HPDE6-E6E7 (cell line): Measurements from ENCODE around the gene TAF9B.
"Not testable (repeated sequence)": the region's sequence is repeated elsewhere in the genome, so short reads cannot be mapped to it uniquely, and the experiment has no call there.

Experiments used
- DNase-seq: peaks from one replicate; pipeline ENCODE4 v3.0.0; 2011; ENCODE audit warnings: missing footprints; ENCODE audit errors: extremely low spot score

Gene TAF9B

GRCh38 chrX:78116365-78116764 is 23.1 kb downstream of the TAF9B start:
- no peak for DNase-seq

DNA sequence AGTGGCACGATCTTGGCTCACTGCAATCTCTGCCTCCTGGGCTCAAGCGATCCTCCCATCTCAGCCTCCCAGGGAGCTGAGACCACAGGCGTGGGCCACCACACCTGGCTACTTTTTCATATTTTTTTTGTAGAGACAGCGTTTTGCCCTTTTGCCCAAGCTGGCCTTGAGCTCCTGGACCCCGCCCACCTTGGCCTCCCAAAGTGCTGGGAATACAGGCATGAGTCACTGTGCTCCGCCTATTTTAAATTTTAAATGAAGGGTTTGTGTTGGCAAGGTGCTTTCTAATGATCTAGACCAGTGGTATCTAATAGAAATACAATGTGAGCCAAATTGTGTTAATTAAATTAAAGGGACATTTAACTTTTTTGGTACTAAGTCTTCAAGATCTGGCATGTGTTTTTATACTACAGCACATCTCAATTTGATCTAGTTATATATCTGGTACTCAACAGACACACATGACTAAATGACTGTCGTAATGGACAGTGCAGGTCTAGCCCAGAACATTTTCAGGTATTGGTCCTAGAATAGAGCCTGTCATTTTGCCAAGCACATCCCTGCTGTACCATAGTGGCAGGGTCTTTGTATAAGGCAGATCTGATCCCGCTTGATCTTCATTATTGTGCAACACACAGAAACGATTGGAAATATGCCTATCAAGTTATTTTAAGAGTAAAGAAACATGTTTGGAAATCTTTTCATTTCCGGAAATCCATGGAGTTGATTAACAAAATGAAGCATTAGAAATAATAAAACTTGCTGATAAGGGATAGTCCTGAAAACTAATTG is 28.1 kb downstream of the TAF9B start:
- no peak for DNase-seq

- DNase-seq, result no peak
These were observed 30.0 kb downstream of the TAF9B start for GRCh38 chrX:78109458-78109857.

DNA sequence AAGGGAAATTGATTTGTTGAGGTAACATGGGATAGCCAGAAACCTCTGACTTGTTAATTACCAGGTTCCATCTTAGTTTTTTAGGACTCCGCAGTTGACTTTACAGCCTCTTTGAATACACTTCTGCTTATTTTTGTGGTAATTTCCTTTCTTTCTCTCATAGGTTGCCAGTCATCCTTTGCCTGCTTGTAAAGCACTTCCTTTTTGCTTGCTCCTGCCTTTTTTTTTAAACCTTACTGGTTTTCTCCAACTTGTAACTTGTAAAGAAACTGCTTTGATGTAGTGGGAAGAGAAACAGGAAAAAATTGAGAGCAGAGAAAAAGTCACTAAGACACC is 32.8 kb downstream of the TAF9B start:
- no peak for DNase-seq

DNA sequence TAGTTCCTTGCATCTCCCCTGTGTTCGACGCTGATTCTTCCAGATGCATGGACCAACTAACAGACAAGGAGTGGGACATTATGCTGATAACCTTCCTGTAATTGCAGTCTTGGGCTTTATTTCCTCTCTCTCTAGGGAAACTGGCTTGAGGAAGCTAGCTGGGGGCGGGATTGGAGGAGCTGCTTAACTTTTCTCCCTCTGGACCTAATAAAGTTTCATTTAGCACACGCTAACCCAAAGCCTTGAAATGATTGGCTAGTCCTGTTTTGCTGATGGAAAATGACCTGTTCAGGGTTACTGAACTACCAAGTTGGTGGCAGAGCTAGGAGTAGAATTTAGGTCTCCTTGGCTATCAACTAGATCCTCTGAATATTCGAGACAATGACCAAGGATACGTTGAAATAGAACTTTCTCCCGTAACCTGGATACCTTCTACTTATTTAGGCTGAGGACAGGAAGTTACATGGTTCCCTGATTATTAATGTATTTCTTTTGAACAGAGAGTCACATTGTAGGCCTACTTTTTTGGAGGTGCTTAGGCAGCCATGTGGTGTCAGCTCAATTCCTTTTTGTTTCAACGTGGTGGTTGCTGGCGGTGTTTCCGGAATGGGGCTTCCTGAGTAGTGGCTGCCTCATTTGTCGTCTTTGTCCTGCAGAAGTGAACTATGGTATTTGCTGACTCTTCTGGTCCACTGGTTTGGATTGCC is 33.4 kb downstream of the TAF9B start:
- no peak for DNase-seq

- DNase-seq, result no peak
These were observed 34.8 kb downstream of the TAF9B start for GRCh38 chrX:78104447-78105176.

GRCh38 chrX:78103623-78104446 is 35.6 kb downstream of the TAF9B start, which contains the start of gene PGK1:
Gene PGK1 (plus strand): TSS chrX:78104248. CDS start chrX:78104341, 93 bp downstream.
- DNase-seq, result peak; percentile 74

- DNase-seq, result no peak
These were observed 36.3 kb downstream of the TAF9B start for GRCh38 chrX:78103001-78103622.

DNA sequence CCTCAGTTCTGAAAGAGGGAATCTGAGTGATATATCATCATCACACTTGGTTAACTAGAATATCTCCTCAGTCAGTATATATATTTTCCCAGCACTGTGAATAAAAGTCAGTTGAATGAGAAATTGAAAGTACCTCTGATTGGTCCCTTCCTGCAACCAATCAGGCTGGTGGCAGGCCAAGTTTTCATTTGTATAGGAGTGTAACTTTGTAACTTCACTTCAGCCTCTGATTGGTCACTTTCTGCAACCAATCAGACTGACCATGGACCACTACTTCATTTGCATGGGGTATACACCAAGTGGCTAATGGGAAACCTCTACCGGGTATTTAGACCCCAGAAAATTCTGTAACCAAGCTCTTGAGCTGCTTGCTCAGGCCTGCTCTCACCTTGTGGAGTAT is 37.4 kb downstream of the TAF9B start:
- no peak for DNase-seq

GRCh38 chrX:78098108-78098507 is 41.3 kb downstream of the TAF9B start:
- DNase-seq, result no peak

DNA sequence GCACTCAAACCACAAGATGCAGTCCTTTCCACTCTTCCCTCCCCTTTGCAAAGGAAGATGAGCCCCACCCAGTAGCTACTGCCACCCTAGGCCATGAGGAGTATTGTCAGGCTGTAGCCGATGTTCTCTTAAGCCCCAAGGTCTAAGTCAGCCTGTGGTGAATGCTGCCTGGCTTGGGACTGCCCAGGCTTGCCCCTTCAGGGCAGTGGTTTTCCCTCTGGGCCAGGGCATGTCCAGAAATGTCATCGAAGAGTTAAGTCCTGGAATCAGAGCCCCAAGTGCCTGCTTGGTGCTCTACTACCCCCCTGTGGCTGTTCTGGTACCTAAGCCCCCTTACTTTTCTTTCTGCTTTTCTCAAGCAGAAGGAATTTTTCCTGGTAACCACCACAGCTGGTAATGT is 47.2 kb downstream of the TAF9B start:
- DNase-seq, result peak; percentile 19

DNA sequence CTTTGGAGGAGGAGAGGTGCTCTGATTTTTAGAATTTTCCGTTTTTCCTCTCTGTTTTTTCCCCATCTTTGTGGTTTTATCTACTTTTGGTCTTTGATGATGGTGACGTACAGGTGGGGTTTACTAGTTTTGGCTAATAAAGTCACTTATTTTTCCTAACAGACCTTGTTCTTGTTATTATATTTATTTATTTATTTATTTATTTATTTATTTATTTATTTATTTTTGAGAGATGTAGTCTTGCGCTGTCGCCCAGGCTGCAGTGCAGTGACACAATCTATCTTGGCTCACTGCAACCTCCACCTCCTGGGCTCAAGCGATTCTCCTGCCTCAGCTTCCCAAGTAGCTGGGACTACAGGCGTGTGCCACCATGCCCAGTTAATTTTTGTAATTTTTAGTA is 58.0 kb downstream of the TAF9B start:
- DNase-seq, result not testable (repeated sequence)
